ENCODE data around the gene SLC30A5. TPM values are rescaled to one million over a fixed set of nuclear protein-coding genes. Genes with fewer than 3 reads are reported as not detected.

SLC30A5 gene
- total and polyA plus RNA-seq, 2 of the 13 experiments (the other 11 are each of a cell fraction or from before 2014, with no cell fraction given) = 46.0 to 53.6 TPM

DNA sequence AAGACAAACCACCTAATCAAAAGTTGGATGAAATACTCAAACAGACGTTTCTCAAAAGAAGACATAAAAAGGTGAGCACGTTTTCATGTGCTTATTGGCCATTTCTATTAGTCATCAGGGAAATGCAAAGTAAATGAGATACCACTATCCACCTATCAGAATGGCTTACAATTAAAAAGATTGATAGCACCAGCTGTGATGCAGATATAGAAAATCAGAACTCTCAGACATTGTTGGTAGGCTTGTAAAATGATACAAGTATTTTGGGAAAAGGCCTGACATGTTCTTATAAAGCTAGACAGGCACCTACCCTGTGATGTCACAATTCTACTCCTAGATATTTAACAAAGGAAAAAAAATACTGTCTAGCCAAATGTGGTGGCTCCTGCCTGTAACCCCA lies 44.0 kb upstream of the SLC30A5 start:
- no peaks in the 10 kb centered on the region for H3K36me3 ChIP-seq (replicated peaks in 1 of 2; ENCODE audit: control insufficient read depth in 1 of 2, insufficient read depth in 2 of 2, low read length in 2 of 2)
- no peak overlapping the region for H3K27ac ChIP-seq (ENCODE audit: extremely low read length, insufficient read depth, low read length)
- ATAC-seq (no peak), FAIRE-seq (no peak), DNase-seq (ENCODE audit: low spot score) (no peak)
- no TSS peak for BruUV-seq (replicated peaks)
- peak overlapping the region; percentile 10; the same call in 1 of the 2 replicates for H3K4me2 ChIP-seq (ENCODE audit: low read depth, low read length)
- intact Hi-C loops (cut with micrococcal nuclease; ENCODE audit: unreplicated experiment) = no loop called here
- TF ChIP-seq, protein P1, sequence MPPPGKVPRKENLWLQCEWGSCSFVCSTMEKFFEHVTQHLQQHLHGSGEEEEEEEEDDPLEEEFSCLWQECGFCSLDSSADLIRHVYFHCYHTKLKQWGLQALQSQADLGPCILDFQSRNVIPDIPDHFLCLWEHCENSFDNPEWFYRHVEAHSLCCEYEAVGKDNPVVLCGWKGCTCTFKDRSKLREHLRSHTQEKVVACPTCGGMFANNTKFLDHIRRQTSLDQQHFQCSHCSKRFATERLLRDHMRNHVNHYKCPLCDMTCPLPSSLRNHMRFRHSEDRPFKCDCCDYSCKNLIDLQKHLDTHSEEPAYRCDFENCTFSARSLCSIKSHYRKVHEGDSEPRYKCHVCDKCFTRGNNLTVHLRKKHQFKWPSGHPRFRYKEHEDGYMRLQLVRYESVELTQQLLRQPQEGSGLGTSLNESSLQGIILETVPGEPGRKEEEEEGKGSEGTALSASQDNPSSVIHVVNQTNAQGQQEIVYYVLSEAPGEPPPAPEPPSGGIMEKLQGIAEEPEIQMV (CRISPR knock-in tag; IDR thresholded peaks at IDR 0.05; ENCODE audit: low read depth) = no peak
- TF ChIP-seq NAIF1 (CRISPR knock-in tag; IDR thresholded peaks at IDR 0.05; ENCODE audit: borderline replicate concordance) (no peak), RNF2 (conservative IDR thresholded peaks at IDR 0.05; ENCODE audit: low read depth) (no peak), ZSCAN30 (CRISPR knock-in tag; IDR thresholded peaks at IDR 0.05) (no peak), NRL (CRISPR knock-in tag; IDR thresholded peaks at IDR 0.05; ENCODE audit: borderline replicate concordance) (no peak), ZNF3 (CRISPR knock-in tag; IDR thresholded peaks at IDR 0.05) (no peak), IKZF1 (IDR thresholded peaks at IDR 0.05) (no peak), TRIM24 (CRISPR knock-in tag; IDR thresholded peaks at IDR 0.05) (no peak), EP300 (IDR thresholded peaks at IDR 0.05; ENCODE audit: low read depth in 2 of 2, low read length in 2 of 2) (no peak), EP300 (CRISPR knock-in tag; IDR thresholded peaks at IDR 0.05; ENCODE audit: borderline replicate concordance) (no peak), MED13 (CRISPR knock-in tag; IDR thresholded peaks at IDR 0.05) (no peak), ZNF747 (CRISPR knock-in tag; IDR thresholded peaks at IDR 0.05; ENCODE audit: borderline replicate concordance) (no peak), ARNTL (CRISPR knock-in tag; IDR thresholded peaks at IDR 0.05) (no peak), HNF4A (CRISPR knock-in tag; IDR thresholded peaks at IDR 0.05) (no peak), U2AF2 (IDR thresholded peaks at IDR 0.05; ENCODE audit: low read depth, low read length) (no peak), SP4 (CRISPR knock-in tag; IDR thresholded peaks at IDR 0.05) (no peak)
- TF ChIP-seq, protein P2, sequence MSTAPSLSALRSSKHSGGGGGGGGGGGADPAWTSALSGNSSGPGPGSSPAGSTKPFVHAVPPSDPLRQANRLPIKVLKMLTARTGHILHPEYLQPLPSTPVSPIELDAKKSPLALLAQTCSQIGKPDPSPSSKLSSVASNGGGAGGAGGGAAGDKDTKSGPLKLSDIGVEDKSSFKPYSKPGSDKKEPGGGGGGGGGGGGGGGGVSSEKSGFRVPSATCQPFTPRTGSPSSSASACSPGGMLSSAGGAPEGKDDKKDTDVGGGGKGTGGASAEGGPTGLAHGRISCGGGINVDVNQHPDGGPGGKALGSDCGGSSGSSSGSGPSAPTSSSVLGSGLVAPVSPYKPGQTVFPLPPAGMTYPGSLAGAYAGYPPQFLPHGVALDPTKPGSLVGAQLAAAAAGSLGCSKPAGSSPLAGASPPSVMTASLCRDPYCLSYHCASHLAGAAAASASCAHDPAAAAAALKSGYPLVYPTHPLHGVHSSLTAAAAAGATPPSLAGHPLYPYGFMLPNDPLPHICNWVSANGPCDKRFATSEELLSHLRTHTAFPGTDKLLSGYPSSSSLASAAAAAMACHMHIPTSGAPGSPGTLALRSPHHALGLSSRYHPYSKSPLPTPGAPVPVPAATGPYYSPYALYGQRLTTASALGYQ (CRISPR knock-in tag; IDR thresholded peaks at IDR 0.05) = no peak
- peaks cover 31% of the 10 kb centered on the region for H3K4me1 ChIP-seq (ENCODE audit: insufficient read depth, low read length)
- H3K79me2 ChIP-seq (ENCODE audit: insufficient read depth, low read length) = no peaks in the 10 kb centered on the region
- no peak overlapping the region for H2AFZ ChIP-seq (ENCODE audit: low read length)
- H3K9ac ChIP-seq (ENCODE audit: insufficient read depth, low read depth, low read length) = no peak overlapping the region
- H3K9me3 ChIP-seq (ENCODE audit: low read length) = no peaks in the 10 kb centered on the region
- no peak overlapping the region for H3K4me3 ChIP-seq (replicated peaks in 1 of 3; ENCODE audit: insufficient read depth in 1 of 3, low read depth in 2 of 3, low read length in 3 of 3)
- in situ Hi-C loops (cut with HindIII; ENCODE audit: extremely low pct_ligation_motif_present, low pct_unique_long_range_greater_than_20kb) = no loop called here
- ChIA-PET POLR2A (interaction anchor here (0.7 to 2.6 kb wide), 3 partner anchors 11 to 44 kb away, joined by 3 to 16 read pairs (median 5); partner anchors contain the start of gene SLC30A5), CTCF (ENCODE audit: low intra/inter-chr PET ratio, low total read pairs) (no interaction called here)
- WGBS (ENCODE audit: low lambda C conversion rate) = 2% methylated on average over 2 of the region's 2 CpGs
- H3K27me3 ChIP-seq (ENCODE audit: control insufficient read depth in 1 of 2, insufficient read depth in 2 of 2, low read length in 2 of 2) = no peaks in the 10 kb centered on the region
- no peaks in the 10 kb centered on the region for H4K20me1 ChIP-seq (ENCODE audit: insufficient read depth, low read length)
